ENCODE results near the gene MOB4. TPM values are rescaled to one million over a fixed set of nuclear protein-coding genes. Genes with fewer than 3 reads are reported as not detected.

The MOB4 gene
- total RNA-seq, 2 donors from 2014 or later, result 24.7 to 34.1 TPM

GRCh38 chr2:197591339-197592072 is 75.6 kb downstream of the MOB4 start:
- H3K9me3 ChIP-seq, result no peaks in the 10 kb centered on the region
- H3K36me3 ChIP-seq, result no peaks in the 10 kb centered on the region
- TF ChIP-seq, protein P1, sequence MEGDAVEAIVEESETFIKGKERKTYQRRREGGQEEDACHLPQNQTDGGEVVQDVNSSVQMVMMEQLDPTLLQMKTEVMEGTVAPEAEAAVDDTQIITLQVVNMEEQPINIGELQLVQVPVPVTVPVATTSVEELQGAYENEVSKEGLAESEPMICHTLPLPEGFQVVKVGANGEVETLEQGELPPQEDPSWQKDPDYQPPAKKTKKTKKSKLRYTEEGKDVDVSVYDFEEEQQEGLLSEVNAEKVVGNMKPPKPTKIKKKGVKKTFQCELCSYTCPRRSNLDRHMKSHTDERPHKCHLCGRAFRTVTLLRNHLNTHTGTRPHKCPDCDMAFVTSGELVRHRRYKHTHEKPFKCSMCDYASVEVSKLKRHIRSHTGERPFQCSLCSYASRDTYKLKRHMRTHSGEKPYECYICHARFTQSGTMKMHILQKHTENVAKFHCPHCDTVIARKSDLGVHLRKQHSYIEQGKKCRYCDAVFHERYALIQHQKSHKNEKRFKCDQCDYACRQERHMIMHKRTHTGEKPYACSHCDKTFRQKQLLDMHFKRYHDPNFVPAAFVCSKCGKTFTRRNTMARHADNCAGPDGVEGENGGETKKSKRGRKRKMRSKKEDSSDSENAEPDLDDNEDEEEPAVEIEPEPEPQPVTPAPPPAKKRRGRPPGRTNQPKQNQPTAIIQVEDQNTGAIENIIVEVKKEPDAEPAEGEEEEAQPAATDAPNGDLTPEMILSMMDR (IDR thresholded peaks at IDR 0.05), result no peak
- no peak overlapping the region for H3K4me3 ChIP-seq
- intact Hi-C loops (cut with DNase I), result no loop called here
- no peaks in the 10 kb centered on the region for H3K4me1 ChIP-seq
- no peaks in the 10 kb centered on the region for H3K27me3 ChIP-seq
- no peak for DNase-seq
- no peak overlapping the region for H3K27ac ChIP-seq
- no peak overlapping the region for H3K9ac ChIP-seq (ENCODE audit: low read depth in 2 of 2, low read length in 2 of 2)

DNA sequence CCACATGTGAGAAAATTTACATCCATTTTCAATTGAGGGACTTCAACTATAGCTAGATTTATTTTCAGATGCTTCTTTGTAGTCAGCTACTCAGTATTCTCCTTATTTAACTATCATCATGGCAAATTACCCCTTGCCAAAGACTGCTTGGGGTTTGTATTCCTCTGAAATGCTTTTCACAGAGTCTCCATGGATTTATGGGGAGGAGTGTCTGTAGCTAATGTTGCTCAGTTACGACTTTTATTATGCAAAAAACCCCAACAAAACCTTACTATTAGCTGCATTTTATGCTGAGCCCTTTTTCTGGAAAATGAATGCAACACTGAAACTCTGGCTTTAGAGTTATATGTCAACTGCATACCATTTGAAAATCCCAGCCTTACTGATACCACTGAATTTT is 80.9 kb downstream of the MOB4 start:
- Histone ChIP-seq H3K9ac (ENCODE audit: low read depth in 2 of 2, low read length in 2 of 2) (no peak overlapping the region), H3K27me3 (no peaks in the 10 kb centered on the region), H3K27ac (no peak overlapping the region), H3K4me1 (no peaks in the 10 kb centered on the region), H3K4me3 (no peak overlapping the region), H3K9me3 (no peaks in the 10 kb centered on the region), H3K36me3 (no peaks in the 10 kb centered on the region)
- intact Hi-C loops (cut with DNase I), result no loop called here
- TF ChIP-seq, protein P1 (IDR thresholded peaks at IDR 0.05), result no peak
- DNase-seq, result no peak

DNA sequence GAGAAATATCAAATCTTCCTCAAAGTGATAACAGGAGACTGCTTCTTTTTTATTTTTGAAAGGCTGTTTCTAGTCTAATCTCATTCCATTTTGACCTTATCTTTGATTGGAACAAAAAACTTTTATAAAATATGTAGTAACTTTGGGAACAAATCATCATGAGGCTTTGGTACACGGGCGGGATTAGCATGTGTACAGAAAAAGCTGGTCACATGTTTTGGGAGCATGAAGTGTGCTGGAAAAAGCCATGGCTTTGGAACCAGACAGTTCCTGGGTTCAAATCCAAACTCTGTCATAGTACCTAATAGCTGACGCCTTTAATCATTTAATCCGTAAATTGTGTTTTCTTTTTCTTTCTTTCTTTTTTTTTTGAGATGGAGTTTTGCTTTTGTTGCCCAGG is 81.3 kb downstream of the MOB4 start:
- Histone ChIP-seq H3K9me3 (no peaks in the 10 kb centered on the region), H3K4me3 (no peak overlapping the region), H3K27ac (no peak overlapping the region), H3K36me3 (no peaks in the 10 kb centered on the region), H3K4me1 (no peaks in the 10 kb centered on the region), H3K9ac (ENCODE audit: low read depth in 2 of 2, low read length in 2 of 2) (no peak overlapping the region), H3K27me3 (no peaks in the 10 kb centered on the region)
- TF ChIP-seq, protein P1 (IDR thresholded peaks at IDR 0.05), result no peak
- intact Hi-C loops (cut with DNase I), result no loop called here
- no peak for DNase-seq

DNA sequence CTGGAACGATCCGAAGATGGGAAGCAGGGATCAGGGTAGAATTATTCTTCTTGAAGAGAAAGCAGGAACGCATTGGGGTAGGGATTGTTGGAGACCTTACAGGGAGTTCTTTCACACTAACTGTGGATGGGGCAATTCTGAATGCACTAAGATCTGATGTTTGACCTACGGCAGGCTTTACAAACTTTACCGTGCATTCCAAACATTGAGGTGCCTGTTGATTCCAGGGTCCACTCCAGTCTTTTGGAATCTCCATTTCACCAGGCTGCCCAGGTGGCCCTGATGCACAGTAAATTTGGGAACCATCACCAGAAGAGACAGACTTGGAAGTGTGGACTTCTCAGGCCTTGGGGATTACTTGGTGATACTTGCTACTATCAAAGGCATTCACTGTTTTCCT is 82.6 kb downstream of the MOB4 start:
- H3K4me3 ChIP-seq, result no peak overlapping the region
- H3K9ac ChIP-seq (ENCODE audit: low read depth in 2 of 2, low read length in 2 of 2), result no peak overlapping the region
- no peaks in the 10 kb centered on the region for H3K36me3 ChIP-seq
- no peaks in the 10 kb centered on the region for H3K4me1 ChIP-seq
- H3K27me3 ChIP-seq, result no peaks in the 10 kb centered on the region
- no peak overlapping the region for H3K27ac ChIP-seq
- TF ChIP-seq, protein P1 (IDR thresholded peaks at IDR 0.05), result no peak
- intact Hi-C loops (cut with DNase I), result no loop called here
- H3K9me3 ChIP-seq, result no peaks in the 10 kb centered on the region
- no peak for DNase-seq

- Histone ChIP-seq H3K4me1 (no peaks in the 10 kb centered on the region), H3K4me3 (no peak overlapping the region)
- DNase-seq, result no peak
Observed at GRCh38 chr2:197599285-197599965, 83.6 kb downstream of the MOB4 start.

More at GRCh38 chr2:197599285-197599965, 83.6 kb downstream of the MOB4 start:
- Histone ChIP-seq H3K9ac (ENCODE audit: low read depth in 2 of 2, low read length in 2 of 2) (no peak overlapping the region), H3K36me3 (no peaks in the 10 kb centered on the region), H3K9me3 (no peaks in the 10 kb centered on the region), H3K27ac (no peak overlapping the region), H3K27me3 (no peaks in the 10 kb centered on the region)
- intact Hi-C loops (cut with DNase I), result no loop called here
- TF ChIP-seq, protein P1 (IDR thresholded peaks at IDR 0.05), result no peak
